HepG2 (cell line): ENCODE results near the gene WIZ. TPM values are rescaled to one million over a fixed set of nuclear protein-coding genes. Genes with fewer than 3 reads are reported as not detected.

Source experiments
- ASH2L ChIP-seq: fragments of 300-600, 200-600 bp; sonication (generic); IDR thresholded peaks from 2 replicates; pipeline ENCODE4 v1.7.0; 2017; ENCODE audit warnings: low read depth, mild to moderate bottlenecking, moderate library complexity, mixed read lengths, low read length; ENCODE audit not compliant: insufficient read length
- BRD4 ChIP-seq: sonication (generic); formaldehyde crosslinking; IDR thresholded peaks from 2 replicates; pipeline ENCODE4 v1.4.0; 2020; ENCODE audit warnings: missing genetic modification reagents
- CTCF ChIP-seq: sonication (generic); formaldehyde crosslinking; IDR thresholded peaks from 2 replicates; pipeline ENCODE4 v1.5.0; 2020; ENCODE audit warnings: mild to moderate bottlenecking, missing genetic modification reagents, moderate library complexity
- HOXA3 ChIP-seq: sonication (generic); formaldehyde crosslinking; IDR thresholded peaks from 2 replicates; pipeline ENCODE4 v1.5.0; 2020; ENCODE audit warnings: missing genetic modification reagents
- KMT2A ChIP-seq: sonication (generic); formaldehyde crosslinking; IDR thresholded peaks from 2 replicates; pipeline ENCODE4 v1.4.0; 2020; ENCODE audit warnings: missing genetic modification reagents
- MED8 ChIP-seq: sonication (generic); formaldehyde crosslinking; IDR thresholded peaks from 2 replicates; pipeline ENCODE4 v1.8.1; 2023; ENCODE audit warnings: mild to moderate bottlenecking, missing genetic modification reagents; ENCODE audit not compliant: insufficient replicate concordance
- PLRG1 ChIP-seq: fragments of 450-650 bp; conservative IDR thresholded peaks from 2 replicates; pipeline ENCODE4 v1.6.1; 2016
- PRDM10 ChIP-seq: sonication (generic); formaldehyde crosslinking; IDR thresholded peaks from 2 replicates; pipeline ENCODE4 v1.4.0; 2020; ENCODE audit warnings: low read depth, missing genetic modification reagents
- SRY ChIP-seq: sonication (generic); formaldehyde crosslinking; IDR thresholded peaks from 2 replicates; pipeline ENCODE4 v1.8.0; 2022; ENCODE audit warnings: mild to moderate bottlenecking, missing genetic modification reagents
- THAP7 ChIP-seq: sonication (generic); formaldehyde crosslinking; IDR thresholded peaks from 2 replicates; pipeline ENCODE4 v1.8.1; 2023; ENCODE audit warnings: mild to moderate bottlenecking, missing genetic modification reagents
- ZBTB10 ChIP-seq: sonication (generic); formaldehyde crosslinking; IDR thresholded peaks from 2 replicates; pipeline ENCODE4 v1.4.0; 2020; ENCODE audit warnings: missing genetic modification reagents, borderline replicate concordance
- ZBTB20 ChIP-seq: sonication (generic); formaldehyde crosslinking; IDR thresholded peaks from 2 replicates; pipeline ENCODE4 v1.8.1; 2023; ENCODE audit warnings: missing genetic modification reagents, low read depth, mild to moderate bottlenecking, borderline replicate concordance
- ZEB1 ChIP-seq: IDR thresholded peaks from 2 replicates; pipeline ENCODE4 v1.6.1; 2012; ENCODE audit warnings: mild to moderate bottlenecking, low read depth, inconsistent platforms; ENCODE audit not compliant: insufficient replicate concordance
- ZNF687 ChIP-seq: sonication (generic); formaldehyde crosslinking; IDR thresholded peaks from 2 replicates; pipeline ENCODE4 v1.5.1; 2020; ENCODE audit warnings: mild to moderate bottlenecking, missing genetic modification reagents, moderate library complexity
- ZNF720 ChIP-seq: sonication (generic); formaldehyde crosslinking; IDR thresholded peaks from 2 replicates; pipeline ENCODE4 v1.4.0; 2020; ENCODE audit warnings: missing genetic modification reagents
- polyA plus RNA-seq, 8 experiments: library from polyadenylated mRNA; depleted of rRNA in 3 of 8; stranded (reverse) in 7 of 8; unstranded in 1 of 8; fragments of >200 nt; fragmentation: Illumina TruSeq in 4 of 8; extraction: Trizol in 4 of 8; gene quantifications; 2 replicates each; pipeline versions ENCODE4 v1.2.1 to v1.2.3, GENCODE V29; 2011 to 2016; ENCODE audit warnings: low read depth in 4 of 8, missing spikeins in 1 of 8, mixed read lengths in 1 of 8; ENCODE audit not compliant: insufficient read depth in 1 of 8
- total RNA-seq, 5 experiments: library from RNA; depleted of rRNA; stranded (reverse); fragments of >200 nt; fragmentation: Illumina TruSeq; extraction: Trizol; gene quantifications; 2 replicates each; pipeline ENCODE4 v1.2.3, GENCODE V29; 2016; ENCODE audit warnings: low read depth in 1 of 5

WIZ gene
- total and polyA plus RNA-seq, 2 of the 13 experiments (the other 11 are each of a cell fraction or from before 2014, with no cell fraction given): 4.7 to 4.8 TPM

- TF ChIP-seq ZNF687 (CRISPR knock-in tag) (peak; percentile 47; the same call in 1 of the 2 replicates), ZBTB20 (CRISPR knock-in tag) (no peak), HOXA3 (0 out of 2 replicates have a peak, but pooled peaks have one; percentile 21), MED8 (CRISPR knock-in tag) (no peak), BRD4 (no peak), ZEB1 (no peak), KMT2A (CRISPR knock-in tag) (no peak), THAP7 (CRISPR knock-in tag) (no peak; the same call in 1 of the 2 replicates), PLRG1 (no peak), CTCF (CRISPR knock-in tag) (peak; percentile 50), ASH2L (peak; percentile 52), ZBTB10 (no peak), SRY (no peak), ZNF720 (CRISPR knock-in tag) (no peak), PRDM10 (CRISPR knock-in tag) (0 out of 2 replicates have a peak, but pooled peaks have one; percentile 8)
Observed at GRCh38 chr19:15437355-15438123, 12.2 kb downstream of the WIZ start (continued).
